Bronchial epithelial cell (primary cell): ENCODE data around the gene NKAIN2. TPM values are rescaled to one million over a fixed set of nuclear protein-coding genes. Genes with fewer than 3 reads are reported as not detected.

ENCODE experiments used
- DNase-seq: peaks from one replicate; pipeline ENCODE4 v3.0.0-alpha.2; 2010; ENCODE audit warnings: low read depth
- FAIRE-seq: peaks from 2 replicates; lab custom pipeline; 2011; peaks lifted over from hg19 to GRCh38; lab: Jason Lieb, UNC
- H3K27me3 ChIP-seq: 2 replicates; pipeline ENCODE4 v1.5.1; 2011; ENCODE audit warnings: low read length; ENCODE audit not compliant: control insufficient read depth, insufficient read depth
- H3K36me3 ChIP-seq: 2 replicates; pipeline ENCODE4 v1.5.1; 2011; ENCODE audit warnings: low read length; ENCODE audit not compliant: control insufficient read depth, insufficient read depth
- H3K4me3 ChIP-seq: 2 replicates; pipeline ENCODE4 v1.5.1; 2011; ENCODE audit warnings: mild to moderate bottlenecking, low read depth, low read length, control low read depth
- total RNA-seq: library from RNA; depleted of rRNA; stranded (reverse); fragments of >200 nt; gene quantifications from 2 replicates; pipeline ENCODE4 v1.2.1, GENCODE V29; 2014
- TF ChIP-seq, protein P1 (sequence below): IDR thresholded peaks from 2 replicates; pipeline ENCODE4 v1.5.1; 2011; ENCODE audit warnings: mild to moderate bottlenecking, moderate library complexity, low read length, control low read depth, inconsistent platforms; ENCODE audit not compliant: insufficient read depth, severe bottlenecking

NKAIN2 gene
- total RNA-seq, 1 donor from 2014 or later: under 0.01 TPM

DNA sequence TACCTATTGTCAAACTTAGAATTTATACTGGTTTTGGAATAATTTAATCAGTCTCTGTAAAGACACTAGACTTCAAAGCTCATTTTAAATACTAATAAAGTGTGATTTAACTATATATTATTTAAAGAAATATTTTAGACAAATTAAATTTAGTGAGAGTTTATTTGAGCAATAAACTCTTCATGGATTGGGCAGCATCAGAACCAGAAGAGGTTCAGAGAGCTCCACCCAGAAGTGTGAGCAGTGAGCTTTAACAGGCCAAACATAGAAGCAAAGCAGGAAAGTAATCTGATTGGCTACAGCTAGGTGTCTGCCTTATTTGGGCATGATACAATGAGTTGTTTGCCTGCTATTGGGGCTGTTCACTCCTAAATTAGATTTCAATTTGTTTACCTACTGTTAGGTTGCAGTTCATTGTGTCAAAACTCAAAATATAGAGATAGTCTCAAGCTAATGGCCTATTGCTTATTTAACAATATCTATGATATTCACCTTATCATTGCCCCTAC, 803.5 kb downstream of the NKAIN2 start:
- no peaks in the 10 kb centered on the region for H3K36me3 ChIP-seq
- H3K4me3 ChIP-seq: no peak overlapping the region
- FAIRE-seq (no peak), DNase-seq (no peak)
- no peaks in the 10 kb centered on the region for H3K27me3 ChIP-seq
- TF ChIP-seq, protein P1, sequence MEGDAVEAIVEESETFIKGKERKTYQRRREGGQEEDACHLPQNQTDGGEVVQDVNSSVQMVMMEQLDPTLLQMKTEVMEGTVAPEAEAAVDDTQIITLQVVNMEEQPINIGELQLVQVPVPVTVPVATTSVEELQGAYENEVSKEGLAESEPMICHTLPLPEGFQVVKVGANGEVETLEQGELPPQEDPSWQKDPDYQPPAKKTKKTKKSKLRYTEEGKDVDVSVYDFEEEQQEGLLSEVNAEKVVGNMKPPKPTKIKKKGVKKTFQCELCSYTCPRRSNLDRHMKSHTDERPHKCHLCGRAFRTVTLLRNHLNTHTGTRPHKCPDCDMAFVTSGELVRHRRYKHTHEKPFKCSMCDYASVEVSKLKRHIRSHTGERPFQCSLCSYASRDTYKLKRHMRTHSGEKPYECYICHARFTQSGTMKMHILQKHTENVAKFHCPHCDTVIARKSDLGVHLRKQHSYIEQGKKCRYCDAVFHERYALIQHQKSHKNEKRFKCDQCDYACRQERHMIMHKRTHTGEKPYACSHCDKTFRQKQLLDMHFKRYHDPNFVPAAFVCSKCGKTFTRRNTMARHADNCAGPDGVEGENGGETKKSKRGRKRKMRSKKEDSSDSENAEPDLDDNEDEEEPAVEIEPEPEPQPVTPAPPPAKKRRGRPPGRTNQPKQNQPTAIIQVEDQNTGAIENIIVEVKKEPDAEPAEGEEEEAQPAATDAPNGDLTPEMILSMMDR: no peak

DNA sequence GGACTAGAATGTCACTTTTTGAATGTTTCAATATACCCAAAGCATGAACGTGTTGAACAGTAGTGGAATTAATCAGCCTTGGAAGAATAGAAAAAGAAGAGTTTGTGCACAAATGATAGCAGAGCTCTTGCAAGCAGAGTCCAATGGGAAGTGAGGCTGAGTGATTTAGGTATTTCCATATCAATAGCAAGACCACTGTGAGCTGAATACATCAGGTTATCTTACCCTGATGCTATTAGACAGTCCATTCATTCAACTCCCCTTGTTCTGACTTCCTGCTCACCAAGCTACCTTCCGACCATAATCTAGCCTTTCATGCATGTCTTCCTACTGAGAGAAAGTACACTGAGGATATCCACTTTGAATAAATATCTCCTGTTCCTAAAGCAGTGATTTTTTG, 809.4 kb downstream of the NKAIN2 start:
- H3K36me3 ChIP-seq: no peaks in the 10 kb centered on the region
- DNase-seq (no peak), FAIRE-seq (no peak)
- no peak overlapping the region for H3K4me3 ChIP-seq
- no peaks in the 10 kb centered on the region for H3K27me3 ChIP-seq
- TF ChIP-seq, protein P1: no peak

DNA sequence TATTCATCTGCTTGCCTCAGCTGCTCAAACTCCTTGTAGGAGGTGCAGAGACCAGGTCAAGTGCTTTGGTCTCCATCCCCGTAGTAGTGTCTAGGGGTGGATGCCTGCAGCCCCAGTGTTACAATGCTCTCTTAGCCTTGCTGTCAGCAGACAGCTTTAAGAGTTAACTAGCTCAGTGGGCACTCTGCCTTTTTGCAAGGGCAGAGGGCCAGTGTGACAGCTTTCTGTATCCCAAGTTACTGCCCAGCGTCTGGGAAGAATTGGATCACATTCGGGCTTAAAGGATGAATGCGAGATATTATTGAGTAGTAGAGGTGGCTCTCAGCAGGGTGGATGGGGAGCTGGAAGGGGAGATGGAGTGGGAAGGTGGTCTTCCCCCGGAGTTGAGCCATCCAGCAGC, 818.7 kb downstream of the NKAIN2 start:
- H3K27me3 ChIP-seq: no peaks in the 10 kb centered on the region
- no peaks in the 10 kb centered on the region for H3K36me3 ChIP-seq
- DNase-seq (no peak), FAIRE-seq (no peak)
- no peak overlapping the region for H3K4me3 ChIP-seq
- TF ChIP-seq, protein P1: no peak

DNA sequence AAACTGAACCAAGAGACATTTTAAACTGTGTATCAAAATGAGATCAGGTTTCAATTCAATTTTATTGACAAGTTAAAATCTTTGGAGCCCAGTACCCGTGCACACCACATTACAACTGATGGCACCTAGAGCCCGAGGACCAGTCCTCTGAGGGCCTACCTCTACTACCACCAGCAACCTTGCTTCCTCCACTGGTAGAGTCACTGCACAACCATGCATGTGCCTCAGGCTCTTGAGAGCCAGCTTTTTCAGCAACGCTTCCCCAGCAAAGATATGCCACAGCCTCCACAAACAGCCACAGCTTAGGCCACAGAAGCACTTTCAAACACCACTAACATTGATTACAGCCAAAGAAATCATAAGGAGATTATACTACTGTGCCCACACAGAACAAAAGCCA, 830.0 kb downstream of the NKAIN2 start:
- FAIRE-seq (no peak), DNase-seq (no peak)
- H3K27me3 ChIP-seq: no peaks in the 10 kb centered on the region
- no peak overlapping the region for H3K4me3 ChIP-seq
- H3K36me3 ChIP-seq: no peaks in the 10 kb centered on the region
- TF ChIP-seq, protein P1: no peak

DNA sequence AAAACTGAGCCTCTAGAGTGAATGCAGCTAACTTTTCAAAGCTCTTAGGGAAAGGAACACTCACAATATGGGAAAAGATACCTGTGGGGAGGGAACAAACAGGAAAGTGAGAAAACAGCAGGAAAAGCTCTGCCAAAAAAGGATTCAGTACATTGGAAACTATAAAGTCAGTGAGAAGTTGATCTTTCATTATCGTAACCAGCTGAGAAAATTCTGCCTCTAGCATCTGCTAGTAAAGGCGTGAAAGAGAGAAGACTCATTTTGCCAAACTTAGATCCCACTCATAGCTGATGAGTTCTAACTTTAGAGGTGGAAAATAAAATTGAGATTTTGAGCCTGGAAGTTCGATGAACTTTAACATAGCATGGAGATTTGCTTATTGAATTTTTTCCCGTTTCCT, 836.8 kb downstream of the NKAIN2 start:
- FAIRE-seq (no peak), DNase-seq (no peak)
- H3K27me3 ChIP-seq: no peaks in the 10 kb centered on the region
- TF ChIP-seq, protein P1: no peak
- no peak overlapping the region for H3K4me3 ChIP-seq
- no peaks in the 10 kb centered on the region for H3K36me3 ChIP-seq

DNA sequence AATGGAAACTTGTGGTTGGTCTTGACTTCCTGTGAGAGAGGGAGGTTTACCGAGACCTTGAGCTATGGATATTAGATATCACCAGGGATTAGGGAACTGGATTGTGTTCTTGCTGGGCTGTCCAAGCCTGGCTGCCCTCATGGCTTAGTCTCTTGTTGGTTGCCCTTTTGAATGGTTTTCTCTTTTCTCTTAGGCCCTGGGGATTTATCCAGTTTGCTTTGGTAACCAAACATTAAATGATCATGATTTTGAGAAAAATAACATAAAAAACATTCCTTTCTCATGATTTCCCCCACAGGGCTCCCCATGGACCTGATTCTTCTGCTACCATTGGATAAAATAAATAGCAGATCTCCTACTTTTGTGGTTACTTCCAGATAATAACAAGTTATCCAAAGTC, 852.2 kb downstream of the NKAIN2 start:
- TF ChIP-seq, protein P1: no peak

More for the DNA sequence above, 852.2 kb downstream of the NKAIN2 start:
- FAIRE-seq (no peak), DNase-seq (no peak)
- H3K27me3 ChIP-seq: no peaks in the 10 kb centered on the region
- no peaks in the 10 kb centered on the region for H3K36me3 ChIP-seq
- no peak overlapping the region for H3K4me3 ChIP-seq
